Brain pericyte (primary cell): Measurements from ENCODE around the gene SETD6.

Experiments
- DNase-seq: peaks from one replicate; pipeline ENCODE4 v3.0.0-alpha.2; 2012; ENCODE audit warnings: low read depth, low spot score

SETD6 gene

DNA sequence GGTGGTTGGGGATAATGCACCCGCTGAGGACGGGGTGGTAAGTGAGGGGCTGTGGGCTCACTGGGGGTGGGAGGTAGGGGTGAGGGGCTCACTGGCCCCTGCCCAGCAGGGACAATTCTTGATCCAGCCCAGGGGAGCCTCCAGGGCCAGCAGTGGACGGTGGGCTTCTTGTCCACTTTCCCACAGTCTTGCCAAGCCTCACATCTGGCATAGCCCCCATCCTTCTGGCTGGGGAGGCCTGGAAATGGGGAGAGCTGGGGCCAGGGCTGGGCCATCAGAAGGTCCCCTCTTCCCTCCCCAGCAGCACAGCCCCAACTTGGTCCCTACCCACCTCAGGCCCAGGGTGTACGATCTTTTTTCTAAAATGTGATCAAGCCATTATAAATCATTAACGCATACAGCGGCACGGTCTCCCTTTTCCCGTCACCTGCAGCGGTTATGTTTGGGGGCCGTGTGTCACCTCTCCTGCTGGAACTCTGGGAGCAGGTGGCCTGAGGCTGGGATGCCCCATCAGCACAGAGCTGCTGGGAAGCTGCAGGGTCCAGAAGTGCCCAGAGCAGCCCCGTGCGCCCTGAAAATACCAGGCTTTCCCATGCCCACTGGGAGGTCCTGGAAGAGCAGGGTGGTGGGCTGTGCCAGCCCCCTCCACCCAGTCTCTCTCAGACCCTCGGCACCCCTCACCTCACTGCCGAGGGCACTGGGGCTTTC, 7.2 kb upstream of the SETD6 start:
- DNase-seq: no peak

DNA sequence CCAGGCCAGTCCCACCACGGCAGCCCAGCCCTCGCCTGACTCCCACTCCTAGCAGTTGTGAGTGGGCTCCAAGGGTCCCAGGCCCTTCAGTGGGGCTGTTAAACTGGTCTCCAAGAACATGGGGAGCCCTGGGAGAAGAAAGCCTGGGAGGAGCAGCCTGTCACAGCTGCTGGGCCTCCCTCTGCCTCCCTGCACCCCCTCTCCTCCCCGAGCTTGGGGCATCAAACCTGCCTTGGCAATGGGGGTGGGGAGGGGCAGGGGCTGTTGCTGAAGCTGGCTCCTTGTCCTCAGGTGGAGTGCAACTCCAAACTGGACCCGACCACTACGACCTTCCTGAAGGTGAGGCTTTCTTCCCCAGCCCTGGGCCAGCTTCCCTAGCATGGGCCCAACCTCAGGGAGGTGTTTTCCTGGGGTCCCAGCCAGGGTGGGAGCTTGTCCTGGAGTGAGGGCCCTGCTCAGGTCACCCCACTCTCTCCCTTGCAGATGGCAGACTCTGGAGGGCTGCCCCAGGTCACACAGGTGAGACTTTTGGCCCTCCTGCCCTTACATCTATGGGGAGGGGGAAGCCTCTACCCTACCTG, 6.6 kb upstream of the SETD6 start:
- no peak for DNase-seq

DNA sequence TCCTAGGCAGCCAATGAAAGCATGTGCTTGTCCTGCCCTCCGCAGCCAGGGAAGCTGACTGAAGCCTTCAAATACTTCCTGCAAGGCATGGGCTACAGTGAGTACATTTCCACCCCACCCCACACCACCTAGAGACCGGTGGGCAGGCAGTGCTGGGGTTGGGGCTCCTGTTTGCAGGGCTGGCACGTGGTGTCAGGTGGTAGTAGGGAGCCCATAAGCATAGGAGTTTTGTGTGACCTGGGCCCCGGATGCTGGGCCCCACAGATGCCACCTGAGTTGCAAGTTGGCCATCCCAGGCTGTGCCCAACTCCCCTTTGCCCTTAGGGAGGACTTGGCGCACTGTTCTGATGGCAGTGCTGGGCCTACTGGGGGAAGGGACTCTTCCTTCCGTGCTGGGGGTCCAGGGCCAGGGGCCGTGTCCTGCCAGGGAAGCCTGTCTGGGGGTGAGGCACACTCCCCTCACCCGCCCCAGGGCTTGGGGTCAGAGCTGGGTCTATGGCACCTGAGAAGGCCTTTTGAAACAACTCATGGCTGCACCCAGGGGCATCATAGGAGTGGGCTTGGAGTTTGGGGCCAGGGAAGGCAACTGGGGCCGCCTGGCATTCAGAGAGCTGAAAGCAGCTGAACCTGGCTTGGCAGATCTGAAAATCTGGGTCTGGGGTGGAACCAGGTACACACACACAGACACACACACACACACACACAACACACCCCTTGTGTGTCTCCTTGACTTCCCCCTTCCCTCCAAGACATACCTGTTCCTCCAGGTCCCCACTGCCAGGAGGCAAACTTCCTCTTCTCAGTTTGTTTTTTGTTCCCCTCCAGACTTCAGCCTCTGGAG, 5.8 kb upstream of the SETD6 start:
- no peak for DNase-seq

DNA sequence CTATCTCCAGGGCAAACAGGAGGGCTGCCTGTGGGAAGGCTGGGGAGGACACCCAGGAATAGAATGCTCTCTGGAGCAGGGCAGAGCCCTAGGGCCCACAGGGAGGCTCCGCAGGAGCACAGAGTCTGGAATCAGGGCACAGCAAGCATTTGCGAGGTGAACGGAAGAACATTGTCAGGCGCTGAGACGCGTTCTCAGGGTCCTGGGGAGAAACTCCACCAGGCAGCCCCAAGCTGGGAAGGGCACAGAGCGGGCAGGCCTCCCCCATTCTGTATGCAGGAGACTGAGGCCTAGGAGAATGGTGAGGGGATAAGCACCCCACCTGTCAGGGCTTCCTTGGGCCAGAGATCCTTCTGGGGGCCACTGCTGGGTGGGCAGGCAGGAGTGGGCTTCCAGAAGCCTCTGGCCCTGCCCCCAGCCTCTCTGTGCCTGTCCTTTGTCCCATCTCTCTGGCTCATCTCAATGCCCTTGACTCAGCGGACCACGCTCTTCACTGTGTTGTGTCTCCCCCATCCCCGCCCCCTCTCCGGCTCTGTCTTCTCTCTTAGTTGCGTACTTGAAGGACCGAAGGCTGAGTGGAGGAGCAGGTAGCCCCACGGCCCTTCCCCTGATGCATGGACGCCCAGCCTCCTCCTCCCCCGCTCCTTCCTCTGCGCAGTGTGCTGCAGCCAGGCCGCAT, 5.1 kb upstream of the SETD6 start:
- DNase-seq: no peak

DNA sequence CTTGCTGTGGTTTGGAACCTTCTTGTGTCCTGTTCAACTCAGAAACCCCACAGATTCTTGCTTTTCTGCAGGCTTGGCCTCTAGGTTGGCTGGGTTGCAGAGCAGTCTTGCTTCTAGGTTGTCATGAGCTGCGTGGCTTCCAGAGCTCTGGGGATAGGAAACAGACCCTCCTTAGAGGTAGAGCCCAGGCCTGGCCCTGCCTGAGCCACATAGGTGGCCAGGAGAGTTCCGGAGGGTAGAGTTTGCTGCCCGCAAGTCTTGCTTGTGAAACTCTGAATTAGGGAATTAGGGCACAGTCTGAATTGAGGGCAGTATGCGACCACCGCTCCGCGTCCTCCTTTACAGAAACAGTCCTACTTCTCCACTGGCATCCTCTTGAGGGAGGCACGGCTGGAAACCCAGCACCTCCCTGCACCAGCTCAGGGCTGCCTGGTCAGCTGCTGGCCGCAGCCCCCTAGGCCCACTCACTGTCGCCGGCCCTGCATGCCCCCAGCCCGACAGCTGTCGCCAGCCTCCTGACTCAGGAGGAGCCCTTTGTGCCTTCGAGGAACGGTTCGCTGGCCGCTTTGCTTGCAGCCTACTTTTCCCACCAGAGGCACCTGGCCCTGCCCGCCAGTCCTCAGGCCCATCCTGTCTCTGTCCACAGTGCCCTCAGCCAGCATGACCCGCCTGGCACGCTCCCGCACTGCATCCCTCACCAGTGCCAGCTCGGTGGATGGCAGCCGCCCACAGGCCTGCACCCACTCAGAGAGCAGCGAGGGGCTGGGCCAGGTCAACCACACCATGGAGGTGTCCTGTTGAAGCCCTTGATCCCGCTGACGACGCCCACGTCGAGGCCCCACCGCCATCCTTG, 4.3 kb upstream of the SETD6 start:
- DNase-seq: no peak

DNA sequence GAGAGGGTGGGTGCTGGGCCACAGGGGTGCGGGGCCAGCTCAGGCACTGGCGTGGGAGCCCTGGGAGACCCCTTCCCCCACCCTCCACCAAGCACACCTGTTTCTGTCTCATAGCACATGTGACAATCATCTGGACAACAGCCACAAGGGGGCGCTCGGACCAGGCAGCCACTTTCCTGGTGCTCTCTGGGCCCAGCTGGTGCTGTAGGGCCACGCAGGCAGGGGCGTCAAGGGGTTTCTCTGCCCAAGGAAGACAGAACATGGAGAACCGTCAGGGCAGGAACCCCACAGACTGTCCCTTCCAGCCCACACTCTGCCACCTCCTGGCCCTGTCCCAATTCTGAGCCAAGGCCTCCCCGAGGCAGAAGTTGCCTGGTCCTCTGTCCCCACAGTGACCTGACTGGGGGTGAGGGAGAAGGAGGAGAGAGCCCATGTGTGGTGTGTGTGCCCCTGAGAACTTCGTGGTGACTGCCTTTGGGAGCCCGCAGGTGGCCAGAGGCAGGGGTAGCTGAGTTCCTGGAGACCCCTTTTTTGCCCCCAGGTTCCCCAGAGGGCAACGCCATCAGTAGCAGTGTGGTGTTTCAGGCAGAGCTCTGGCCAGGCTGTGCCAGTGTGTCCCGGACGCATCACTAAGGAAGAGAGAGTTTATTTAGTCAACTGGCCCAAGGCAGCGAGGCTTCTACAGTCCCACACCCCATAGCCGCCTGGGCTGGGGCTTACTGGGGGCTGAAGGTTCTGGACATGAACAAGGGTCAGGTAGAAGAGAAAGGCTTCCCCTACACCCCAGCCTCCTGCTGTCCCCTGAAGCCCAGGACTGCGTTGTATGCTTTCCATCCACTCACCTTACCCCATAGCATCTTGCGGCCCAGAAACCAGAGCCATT, 3.1 kb upstream of the SETD6 start:
- DNase-seq: no peak

DNA sequence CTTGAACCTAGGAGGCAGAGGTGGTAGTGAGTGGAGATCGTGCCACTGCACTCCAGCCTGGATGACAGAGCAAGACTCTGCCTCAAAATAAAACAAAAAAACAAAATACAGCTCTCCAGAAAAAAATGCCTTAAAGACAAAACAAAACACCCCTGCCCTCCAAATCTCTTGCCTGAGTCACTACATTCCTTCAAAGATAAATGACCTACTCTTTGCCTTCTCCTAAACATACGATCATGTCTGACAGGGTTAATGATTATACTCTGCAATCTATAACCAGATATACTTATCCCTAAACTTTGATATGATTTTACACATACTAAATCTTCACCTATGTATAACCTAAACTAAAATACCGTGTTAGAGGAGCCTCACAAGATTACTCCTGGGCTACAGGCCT, 1.4 kb upstream of the SETD6 start:
- no peak for DNase-seq

DNA sequence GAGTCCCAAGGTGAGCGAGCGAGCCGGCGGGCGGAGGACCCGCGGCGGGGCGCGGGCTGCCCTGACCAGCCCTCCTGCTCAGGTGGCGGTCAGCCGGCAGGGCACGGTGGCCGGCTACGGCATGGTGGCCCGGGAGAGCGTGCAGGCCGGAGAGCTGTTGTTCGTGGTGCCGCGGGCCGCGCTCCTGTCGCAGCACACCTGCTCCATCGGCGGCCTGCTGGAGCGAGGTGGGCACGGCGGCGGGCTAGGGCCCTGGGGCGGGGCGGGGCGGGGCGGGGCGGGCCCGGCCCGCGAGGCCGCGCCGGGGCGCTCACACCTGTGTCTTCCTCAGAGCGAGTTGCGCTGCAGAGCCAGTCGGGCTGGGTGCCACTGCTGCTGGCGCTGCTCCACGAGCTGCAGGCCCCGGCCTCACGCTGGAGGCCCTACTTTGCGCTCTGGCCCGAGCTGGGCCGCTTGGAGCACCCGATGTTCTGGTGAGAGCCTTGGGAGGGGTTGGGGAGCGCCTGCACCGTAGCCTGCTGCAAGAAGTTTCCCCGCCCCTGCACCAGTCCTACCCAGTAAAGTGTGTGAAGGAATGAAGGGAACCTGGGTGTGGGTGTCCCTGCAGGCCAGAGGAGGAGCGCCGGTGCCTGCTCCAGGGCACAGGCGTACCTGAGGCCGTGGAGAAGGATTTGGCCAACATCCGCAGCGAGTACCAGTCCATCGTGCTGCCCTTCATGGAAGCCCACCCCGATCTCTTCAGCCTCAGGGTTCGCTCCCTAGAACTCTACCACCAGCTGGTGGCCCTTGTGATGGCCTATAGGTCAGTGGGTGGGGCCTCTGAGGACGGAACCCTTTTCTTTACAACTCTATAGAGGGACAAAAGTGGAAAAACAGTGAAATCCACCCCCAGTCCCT, 802 bp downstream of the SETD6 start:
- DNase-seq: no peak

DNA sequence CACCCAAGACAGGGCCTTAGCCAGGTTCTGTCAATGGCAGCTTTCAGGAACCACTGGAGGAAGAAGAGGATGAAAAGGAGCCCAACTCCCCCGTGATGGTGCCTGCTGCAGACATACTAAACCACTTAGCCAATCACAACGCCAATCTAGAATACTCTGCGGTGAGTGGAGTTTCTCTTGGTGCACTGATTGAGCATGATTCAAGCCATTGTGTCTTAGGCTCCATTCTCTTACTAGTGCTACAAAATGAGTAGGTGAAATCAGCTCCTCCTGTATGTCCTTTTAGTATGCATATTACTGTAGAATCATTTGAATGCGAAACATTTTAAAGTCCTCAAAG, 1.4 kb downstream of the SETD6 start:
- DNase-seq: no peak

DNA sequence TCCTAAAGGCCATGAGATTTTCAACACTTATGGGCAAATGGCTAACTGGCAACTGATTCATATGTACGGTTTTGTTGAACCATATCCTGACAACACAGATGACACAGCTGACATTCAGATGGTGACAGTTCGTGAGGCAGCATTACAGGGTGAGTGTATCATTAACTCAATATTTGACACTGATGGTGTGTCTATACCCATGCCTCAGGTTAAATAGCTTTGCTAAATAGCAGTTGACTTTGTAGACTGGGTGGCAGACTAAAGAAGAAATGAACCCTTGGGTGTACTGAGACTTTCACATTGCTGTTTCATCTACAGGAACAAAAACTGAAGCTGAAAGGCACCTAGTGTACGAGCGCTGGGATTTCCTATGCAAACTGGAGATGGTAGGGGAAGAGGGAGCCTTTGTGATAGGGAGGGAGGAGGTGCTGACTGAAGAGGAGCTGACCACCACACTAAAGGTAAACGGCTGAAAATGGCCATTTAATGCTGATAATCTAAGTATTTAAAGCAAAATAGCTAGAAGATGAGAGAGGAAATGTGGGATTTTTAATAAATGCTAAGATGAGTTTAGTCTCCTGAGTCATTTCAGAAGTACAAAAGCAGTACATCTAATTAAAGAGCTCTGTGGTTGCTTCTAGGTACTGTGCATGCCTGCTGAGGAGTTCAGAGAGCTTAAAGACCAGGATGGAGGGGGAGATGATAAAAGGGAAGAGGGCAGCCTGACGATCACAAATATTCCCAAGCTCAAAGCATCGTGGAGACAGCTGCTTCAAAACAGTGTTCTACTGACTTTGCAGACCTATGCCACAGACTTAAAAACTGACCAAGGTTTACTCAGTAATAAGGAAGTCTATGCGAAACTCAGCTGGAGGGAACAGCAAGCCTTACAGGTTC, 3.0 kb downstream of the SETD6 start:
- DNase-seq: no peak

DNA sequence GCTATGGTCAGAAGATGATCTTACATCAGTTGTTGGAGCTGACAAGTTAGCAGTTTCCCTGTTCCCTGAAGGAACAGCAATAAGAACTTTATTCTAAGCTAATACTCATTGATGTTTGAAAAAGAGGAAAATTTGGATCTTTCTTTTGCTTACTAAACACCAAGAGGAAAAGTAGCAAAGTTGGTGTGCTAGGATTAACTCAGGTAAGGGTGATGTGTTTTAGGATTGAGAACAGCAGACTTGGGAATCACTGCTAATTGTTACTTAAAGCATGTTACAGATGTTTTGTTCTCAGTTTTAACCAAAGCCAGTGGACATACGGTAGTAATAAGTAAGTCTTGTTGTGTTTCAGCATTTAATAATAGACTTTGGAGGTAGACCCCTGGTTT, 3.7 kb downstream of the SETD6 start:
- no peak for DNase-seq

DNA sequence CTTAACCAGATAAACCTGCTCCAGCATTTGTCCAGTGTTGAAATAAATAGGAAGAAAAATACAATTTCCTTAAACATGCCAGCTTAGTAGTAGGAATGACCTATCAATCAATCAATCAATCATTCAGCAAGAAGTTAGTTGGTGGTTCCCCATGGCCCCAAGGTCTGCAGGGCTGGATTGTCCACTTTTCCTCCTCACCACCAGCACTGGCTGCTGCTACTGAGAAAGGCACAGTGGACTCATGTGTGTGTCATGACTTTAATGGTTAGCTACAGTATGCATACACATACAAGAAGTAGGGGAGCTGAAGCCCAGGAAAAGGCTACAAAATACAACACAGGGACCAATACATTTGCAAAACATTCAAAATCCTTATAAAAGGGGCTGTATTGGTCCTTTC, 4.4 kb downstream of the SETD6 start:
- no peak for DNase-seq

DNA sequence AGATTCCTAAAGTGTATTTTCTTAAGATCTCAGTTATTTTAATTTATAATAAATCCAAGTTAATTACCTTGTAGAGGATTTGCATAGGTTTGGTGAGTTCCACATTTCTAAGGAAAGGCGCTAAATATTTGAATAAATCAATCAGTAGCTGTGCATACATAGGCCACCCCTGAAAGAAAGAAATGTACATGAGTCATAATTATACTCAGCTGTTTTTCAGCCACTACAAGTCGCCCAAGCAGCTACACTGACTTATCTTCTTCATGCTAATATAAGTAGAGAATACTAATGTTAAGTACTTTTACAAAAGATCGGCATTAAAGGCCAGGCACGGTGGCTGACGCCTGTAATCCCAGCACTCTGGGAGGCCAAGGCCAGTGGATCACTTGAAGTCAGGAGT, 14.9 kb downstream of the SETD6 start:
- no peak for DNase-seq

DNA sequence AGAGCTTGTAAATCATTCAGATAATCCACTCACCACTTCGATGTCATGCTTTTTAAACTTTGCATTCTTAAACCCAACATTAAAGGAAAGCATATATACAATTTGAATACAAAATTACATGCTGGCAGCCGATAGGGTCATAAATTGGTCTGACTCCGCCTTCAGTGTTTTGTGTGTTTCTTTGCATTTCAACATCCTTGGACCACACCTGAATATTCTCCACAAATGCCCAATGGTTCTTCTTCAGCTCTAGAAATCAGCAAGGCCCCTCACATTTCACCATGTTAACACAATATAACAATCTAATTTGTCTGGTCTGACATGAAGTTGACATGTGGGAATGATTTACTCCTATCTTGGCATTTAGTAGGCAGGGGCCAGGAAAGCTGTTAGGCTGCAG, 17.1 kb downstream of the SETD6 start:
- DNase-seq: no peak

DNA sequence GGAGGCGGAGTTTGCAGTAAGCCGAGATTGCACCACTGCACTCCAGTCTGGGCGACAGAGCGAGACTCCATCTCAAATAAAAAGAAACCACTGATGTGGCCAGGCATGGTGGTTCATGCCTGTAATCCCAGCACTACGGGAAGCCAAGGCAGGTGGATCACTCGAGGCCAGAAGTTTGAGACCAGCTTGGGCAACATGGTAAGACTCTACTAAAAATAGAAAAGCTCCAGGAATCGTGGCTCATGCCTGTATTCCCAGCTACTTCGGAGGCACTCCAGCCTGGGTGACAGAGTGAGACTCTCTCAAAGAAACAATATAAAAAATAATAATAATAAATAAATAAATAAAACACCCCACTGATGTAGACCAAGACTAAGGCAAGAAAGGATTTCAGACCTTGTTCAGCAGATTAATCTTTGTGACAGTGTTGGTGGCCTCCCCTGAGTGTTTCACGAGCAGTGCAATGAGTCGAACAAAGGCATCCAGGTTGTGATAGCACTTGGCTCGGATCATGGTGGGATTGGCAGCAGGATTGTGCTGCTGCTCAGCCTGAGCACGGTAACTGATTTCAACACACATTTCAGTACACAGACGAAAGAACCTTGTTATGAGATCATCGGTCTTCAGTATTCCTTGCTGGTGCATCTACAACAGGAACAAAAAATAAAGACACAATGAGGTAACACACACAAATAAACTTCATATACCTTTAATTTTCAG, 18.6 kb downstream of the SETD6 start:
- DNase-seq: no peak

DNA sequence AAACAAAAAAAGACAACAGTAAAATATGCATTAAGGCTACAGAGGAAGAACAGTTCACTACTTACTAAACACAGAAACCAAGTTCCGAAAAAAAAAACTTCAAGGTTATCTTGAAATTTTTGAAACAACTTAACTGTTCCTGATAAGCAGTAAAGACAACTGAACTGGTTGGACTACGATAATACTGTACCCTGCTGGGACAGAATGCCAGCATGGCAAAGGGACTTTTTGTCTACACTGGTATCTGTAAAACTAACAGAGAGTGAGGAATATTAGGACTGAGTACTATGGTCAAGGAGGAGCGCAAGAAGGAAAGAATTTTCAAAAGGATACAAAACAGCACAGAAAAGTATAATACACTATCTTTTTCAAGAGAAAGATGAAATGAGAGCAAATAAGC, 19.8 kb downstream of the SETD6 start:
- no peak for DNase-seq

DNA sequence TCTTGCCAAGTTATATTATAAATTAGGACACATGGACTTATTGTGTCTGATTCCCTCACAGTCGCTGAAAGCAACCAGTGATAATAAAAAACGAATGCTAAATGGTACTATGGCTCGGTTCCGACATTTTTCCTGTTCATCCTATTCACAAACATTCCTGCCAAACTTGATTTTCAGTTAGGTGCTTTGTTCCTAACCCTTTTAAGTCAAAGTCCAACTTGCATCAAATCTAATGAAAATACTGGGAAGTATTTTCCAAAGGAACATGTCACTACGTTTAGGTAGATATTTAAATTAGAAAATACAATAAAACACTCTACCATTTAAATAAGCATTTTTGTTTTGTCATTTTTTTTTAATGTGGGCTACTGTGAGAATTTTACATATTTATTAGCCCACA, 21.0 kb downstream of the SETD6 start:
- DNase-seq: no peak
